Measurements from ENCODE around the gene ST14.
"Not testable (repeated sequence)": the region's sequence is repeated elsewhere in the genome, so short reads cannot be mapped to it uniquely, and the experiment has no call there.

GRCh38 chr11:130233486-130233885 lies 73.9 kb downstream of the ST14 start:
- TF ChIP-seq, protein P1, sequence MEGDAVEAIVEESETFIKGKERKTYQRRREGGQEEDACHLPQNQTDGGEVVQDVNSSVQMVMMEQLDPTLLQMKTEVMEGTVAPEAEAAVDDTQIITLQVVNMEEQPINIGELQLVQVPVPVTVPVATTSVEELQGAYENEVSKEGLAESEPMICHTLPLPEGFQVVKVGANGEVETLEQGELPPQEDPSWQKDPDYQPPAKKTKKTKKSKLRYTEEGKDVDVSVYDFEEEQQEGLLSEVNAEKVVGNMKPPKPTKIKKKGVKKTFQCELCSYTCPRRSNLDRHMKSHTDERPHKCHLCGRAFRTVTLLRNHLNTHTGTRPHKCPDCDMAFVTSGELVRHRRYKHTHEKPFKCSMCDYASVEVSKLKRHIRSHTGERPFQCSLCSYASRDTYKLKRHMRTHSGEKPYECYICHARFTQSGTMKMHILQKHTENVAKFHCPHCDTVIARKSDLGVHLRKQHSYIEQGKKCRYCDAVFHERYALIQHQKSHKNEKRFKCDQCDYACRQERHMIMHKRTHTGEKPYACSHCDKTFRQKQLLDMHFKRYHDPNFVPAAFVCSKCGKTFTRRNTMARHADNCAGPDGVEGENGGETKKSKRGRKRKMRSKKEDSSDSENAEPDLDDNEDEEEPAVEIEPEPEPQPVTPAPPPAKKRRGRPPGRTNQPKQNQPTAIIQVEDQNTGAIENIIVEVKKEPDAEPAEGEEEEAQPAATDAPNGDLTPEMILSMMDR (IDR thresholded peaks at IDR 0.05) = not testable (repeated sequence)
- not testable (repeated sequence) for TF ChIP-seq ZFX (IDR thresholded peaks at IDR 0.05; ENCODE audit: borderline replicate concordance)

All from 22Rv1 (cell line).